K562 (cell line): ENCODE results near the gene SPRY2. TPM values are rescaled to one million over a fixed set of nuclear protein-coding genes. Genes with fewer than 3 reads are reported as not detected.

Experiments
- ATAC-seq: fragments of 200-7000 bp; cut with Tn5 transposase; 3 replicates; pipeline ENCODE4 v1.9.1; 2020; ENCODE audit warnings: moderate library complexity
- BruUV-seq: library from RNA; stranded (reverse); fragments of 400-500 nt; replicated peaks from 2 replicates; lab custom pipeline; 2021; lab: Mats Ljungman, UMichigan
- CTCF ChIA-PET: fragments of 300-600 bp; formaldehyde crosslinking; extraction: SDS; loops from one replicate; lab custom pipeline; 2021; ENCODE audit warnings: low intra/inter-chr PET ratio; lab: Yijun Ruan, JAX
- POLR2A ChIA-PET: fragments of 300-600, 350-650 bp; sonication (Branson Sonifier 250); formaldehyde crosslinking; extraction: SDS; loops from one replicate; lab custom pipeline; 2021; ENCODE audit warnings: antibody characterized with exemption, inconsistent platforms; lab: Yijun Ruan, JAX
- DNase-seq, 4 experiments: peaks; one replicate each; pipeline versions ENCODE4 v3.0.0 to v3.0.0-alpha.2; 2011 to 2018; ENCODE audit warnings: low spot score in 3 of 4, mixed read lengths in 3 of 4; ENCODE audit errors: extremely low read depth in 1 of 4
- FAIRE-seq: peaks from 2 replicates; lab custom pipeline; 2011; peaks lifted over from hg19 to GRCh38; lab: Jason Lieb, UNC
- H2AFZ ChIP-seq: 2 replicates; pipeline ENCODE4 v1.6.0; 2011; ENCODE audit warnings: low read depth, low read length, control low read depth, inconsistent platforms
- H3K27ac ChIP-seq: fragments of 200-600 bp; 3 replicates; pipeline ENCODE4 v1.8.0; 2011; ENCODE audit warnings: low read depth, mild to moderate bottlenecking, control low read depth, inconsistent platforms, low read length, moderate library complexity, mixed read lengths; ENCODE audit errors: extremely low read depth
- H3K27me3 ChIP-seq, 2 experiments: fragments of 300-600 bp in 1 of 2; 2 replicates in 1 of 2; 3 replicates in 1 of 2; pipeline versions ENCODE4 v1.6.0 to v1.8.0; 2011; ENCODE audit warnings: inconsistent platforms in 2 of 2, low read length in 2 of 2, mild to moderate bottlenecking in 1 of 2, mixed read lengths in 1 of 2, moderate library complexity in 1 of 2; ENCODE audit not compliant: control insufficient read depth in 2 of 2, insufficient read depth in 2 of 2
- H3K36me3 ChIP-seq: fragments of 300-600 bp; 3 replicates; pipeline ENCODE4 v1.8.0; 2011; ENCODE audit warnings: mild to moderate bottlenecking, low read length, inconsistent platforms; ENCODE audit not compliant: control insufficient read depth, insufficient read depth
- H3K4me1 ChIP-seq, 2 experiments: fragments of 200-600 bp in 1 of 2; replicated peaks in 1 of 2; 2 replicates in 1 of 2; 3 replicates in 1 of 2; pipeline versions ENCODE4 v1.5.1 to v1.8.0; 2011; ENCODE audit warnings: inconsistent platforms in 2 of 2, low read length in 2 of 2, mild to moderate bottlenecking in 1 of 2, mixed read lengths in 1 of 2, moderate library complexity in 1 of 2; ENCODE audit not compliant: control insufficient read depth in 2 of 2, insufficient read depth in 2 of 2
- H3K4me2 ChIP-seq: 2 replicates; pipeline ENCODE4 v1.6.1; 2011; ENCODE audit warnings: low read length, control low read depth, inconsistent platforms, mixed read lengths; ENCODE audit not compliant: insufficient read depth
- H3K4me3 ChIP-seq: fragments of 200-600 bp; sonication (generic), shearing (Covaris generic); 2 replicates; pipeline ENCODE4 v1.5.1; 2016; ENCODE audit warnings: control low read depth, inconsistent platforms
- H3K79me2 ChIP-seq: fragments of 200-600 bp; 3 replicates; pipeline ENCODE4 v1.8.0; 2011; ENCODE audit warnings: low read length, inconsistent platforms; ENCODE audit not compliant: control insufficient read depth, insufficient read depth
- H3K9ac ChIP-seq, 2 experiments: 2 replicates each; pipeline versions ENCODE4 v1.6.0 to v1.6.1; 2011; ENCODE audit warnings: low read depth in 2 of 2, low read length in 2 of 2, control low read depth in 1 of 2, inconsistent platforms in 1 of 2, mild to moderate bottlenecking in 1 of 2, mixed read lengths in 1 of 2; ENCODE audit not compliant: insufficient read depth in 1 of 2
- H3K9me1 ChIP-seq: one replicate; pipeline ENCODE4 v1.6.0; 2011; ENCODE audit warnings: inconsistent platforms, mild to moderate bottlenecking, low read length, moderate library complexity; ENCODE audit not compliant: control insufficient read depth, insufficient read depth
- H3K9me3 ChIP-seq: replicated peaks from 2 replicates; pipeline ENCODE4 v1.5.1; 2011; ENCODE audit warnings: low read depth, low read length, inconsistent platforms; ENCODE audit not compliant: control insufficient read depth, insufficient read depth
- H4K20me1 ChIP-seq: replicated peaks from 2 replicates; pipeline ENCODE4 v1.6.1; 2011; ENCODE audit warnings: low read length, inconsistent platforms, mixed read lengths; ENCODE audit not compliant: control insufficient read depth, insufficient read depth
- CCNT2 ChIP-seq: IDR thresholded peaks from 2 replicates; pipeline ENCODE4 v1.6.1; 2011; ENCODE audit warnings: borderline replicate concordance, low read depth, mild to moderate bottlenecking, moderate library complexity, mixed read lengths, low read length; ENCODE audit not compliant: insufficient read length; ENCODE audit errors: extremely low read depth
- PHB ChIP-seq: fragments of 250-450 bp; sonication (Bioruptor Pico); IDR thresholded peaks from 2 replicates; pipeline ENCODE4 v1.5.0; 2021
- SMARCC2 ChIP-seq: fragments of 450-650 bp; IDR thresholded peaks from 2 replicates; pipeline ENCODE4 v1.6.1; 2017; ENCODE audit warnings: antibody characterized with exemption, moderate library complexity, mild to moderate bottlenecking, low read depth
- ZNF224 ChIP-seq: sonication (generic); formaldehyde crosslinking; IDR thresholded peaks from 2 replicates; pipeline ENCODE4 v1.8.0; 2022; ENCODE audit warnings: mild to moderate bottlenecking, missing genetic modification reagents
- ZNF274 ChIP-seq: IDR thresholded peaks from 2 replicates; pipeline ENCODE4 v1.6.1; 2011; ENCODE audit warnings: low read depth, mild to moderate bottlenecking, low read length, moderate library complexity, borderline replicate concordance
- WGBS: fragments of 100-300 bp; shearing (Covaris generic); methylation state at CpG from one replicate; pipeline ENCODE4 v1.1.6; 2016; ENCODE audit warnings: low coverage, mixed read lengths; ENCODE audit not compliant: insufficient coverage; ENCODE audit errors: missing lambda C conversion rate; 5-methylcytosine and 5-hydroxymethylcytosine counted together
- in situ Hi-C: fragments of 300-500 bp; cut with MboI; formaldehyde crosslinking; loops from 4 replicates; pipeline ENCODE4 v1.15.0; 2018; ENCODE audit warnings: inconsistent platforms, mixed read lengths
- intact Hi-C: fragments of 100-400 bp; cut with micrococcal nuclease; formaldehyde crosslinking; loops from 2 replicates; pipeline ENCODE4 v1.14.2; 2022
- polyA plus RNA-seq, 8 experiments: library from polyadenylated mRNA; depleted of rRNA in 4 of 8; stranded (reverse) in 5 of 8; unstranded in 3 of 8; fragments of >200 nt; fragmentation: Nextera tagmentation in 2 of 8; fragmentation: Illumina TruSeq in 1 of 8; extraction: Ambion mirVana in 2 of 8; extraction: Trizol in 1 of 8; gene quantifications; 2 replicates each; pipeline versions ENCODE4 v1.2.1 to v1.2.3, GENCODE V29; 2011 to 2014; ENCODE audit warnings: inconsistent platforms in 1 of 8, missing spikeins in 1 of 8
- total RNA-seq, 7 experiments: library from RNA; depleted of rRNA in 6 of 7; stranded (reverse); fragments of >200 nt in 6 of 7; fragmentation: Illumina TruSeq in 2 of 7; extraction: Trizol in 2 of 7; gene quantifications; 2 replicates each; pipeline versions ENCODE4 v1.2.1 to v1.2.3, GENCODE V29; 2011 to 2021; ENCODE audit warnings: low replicate concordance in 1 of 7
- TF ChIP-seq, protein P1 (sequence below), 2 experiments: IDR thresholded peaks; 2 replicates each; pipeline ENCODE4 v1.6.1; 2011; ENCODE audit warnings: borderline replicate concordance in 1 of 2, control low read depth in 1 of 2, low read depth in 1 of 2, low read length in 1 of 2, mild to moderate bottlenecking in 1 of 2, mixed read lengths in 1 of 2, moderate library complexity in 1 of 2; ENCODE audit not compliant: insufficient read depth in 1 of 2, insufficient read length in 1 of 2, poor library complexity in 1 of 2, severe bottlenecking in 1 of 2; ENCODE audit errors: extremely low read depth in 1 of 2

The SPRY2 gene
- total and polyA plus RNA-seq, 9 of the 15 experiments (the other 6 are each of a cell fraction or from before 2014, with no cell fraction given), result 1.8 to 7.8 (median 3.4) TPM

- TF ChIP-seq, protein P1, sequence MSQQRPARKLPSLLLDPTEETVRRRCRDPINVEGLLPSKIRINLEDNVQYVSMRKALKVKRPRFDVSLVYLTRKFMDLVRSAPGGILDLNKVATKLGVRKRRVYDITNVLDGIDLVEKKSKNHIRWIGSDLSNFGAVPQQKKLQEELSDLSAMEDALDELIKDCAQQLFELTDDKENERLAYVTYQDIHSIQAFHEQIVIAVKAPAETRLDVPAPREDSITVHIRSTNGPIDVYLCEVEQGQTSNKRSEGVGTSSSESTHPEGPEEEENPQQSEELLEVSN (IDR thresholded peaks at IDR 0.05; ENCODE audit: borderline replicate concordance in 1 of 2, extremely low read depth in 1 of 2, insufficient read depth in 1 of 2, insufficient read length in 1 of 2, low read depth in 1 of 2, low read length in 1 of 2, poor library complexity in 1 of 2, severe bottlenecking in 1 of 2), result no peak
- no peak for TF ChIP-seq ZNF224
- TF ChIP-seq ZNF274, result no peak
Observed at GRCh38 chr13:80329250-80329649, 11.7 kb downstream of the SPRY2 start (continued).

GRCh38 chr13:80319004-80319403, 21.9 kb downstream of the SPRY2 start:
- no peaks in the 10 kb centered on the region for H3K4me1 ChIP-seq
- H4K20me1 ChIP-seq, result no peaks in the 10 kb centered on the region
- H3K27me3 ChIP-seq, result no peaks in the 10 kb centered on the region
- ChIA-PET POLR2A (no interaction called here), CTCF (no interaction called here)
- H3K9me1 ChIP-seq, result no peaks in the 10 kb centered on the region
- H3K36me3 ChIP-seq, result no peaks in the 10 kb centered on the region
- intact Hi-C loops, result no loop called here
- no TSS peak for BruUV-seq
- WGBS, result 0% methylated on average over 1 of the region's 2 CpGs
- H3K4me3 ChIP-seq, result no peak overlapping the region
- FAIRE-seq (no peak), DNase-seq (no peak), ATAC-seq (no peak)
- H3K4me2 ChIP-seq, result no peak overlapping the region
- H3K9ac ChIP-seq, result no peak overlapping the region
- H3K9me3 ChIP-seq, result no peaks in the 10 kb centered on the region
- in situ Hi-C loops, result no loop called here
- TF ChIP-seq CCNT2 (no peak), PHB (CRISPR knock-in tag) (no peak), SMARCC2 (no peak)
- H2AFZ ChIP-seq, result no peak overlapping the region
- H3K79me2 ChIP-seq, result no peaks in the 10 kb centered on the region
- H3K27ac ChIP-seq, result no peak overlapping the region
